Stimulated activated CD4-positive, alpha-beta T cell treated with anti-CD3 and anti-CD28 coated beads, Interleukin-1b, Interleukin-23, amount 100 ng/mL, for 24 hours (primary cell): Measurements from ENCODE around the gene CLIP2.
"Not testable (repeated sequence)": the region's sequence is repeated elsewhere in the genome, so short reads cannot be mapped to it uniquely, and the experiment has no call there.

Source experiments
- DNase-seq, 4 experiments: peaks; one replicate each; pipeline ENCODE4 v3.0.0-alpha.2; 2020; ENCODE audit warnings: low read depth in 4 of 4, low spot score in 1 of 4

The CLIP2 gene

GRCh38 chr7:74294191-74294998 is 5.2 kb downstream of the CLIP2 start:
- no peak for DNase-seq

- DNase-seq: no peak
These were observed 8.5 kb downstream of the CLIP2 start for GRCh38 chr7:74297516-74298233.

- DNase-seq: no peak
These were observed 10.2 kb downstream of the CLIP2 start for GRCh38 chr7:74299401-74299800.

GRCh38 chr7:74300926-74301325 is 11.7 kb downstream of the CLIP2 start:
- no peak for DNase-seq

- no peak for DNase-seq
These were observed 13.6 kb downstream of the CLIP2 start for GRCh38 chr7:74302745-74303221.

GRCh38 chr7:74304550-74304949 is 15.3 kb downstream of the CLIP2 start:
- no peak for DNase-seq

- DNase-seq: no peak
These were observed 17.0 kb downstream of the CLIP2 start for GRCh38 chr7:74306004-74306729.

- DNase-seq: no peak
These were observed 17.7 kb downstream of the CLIP2 start for GRCh38 chr7:74306730-74307469.

- no peak for DNase-seq
These were observed 18.7 kb downstream of the CLIP2 start for GRCh38 chr7:74307738-74308505.

- DNase-seq: no peak
These were observed 20.0 kb downstream of the CLIP2 start for GRCh38 chr7:74309181-74309580.

GRCh38 chr7:74311305-74311744 is 22.1 kb downstream of the CLIP2 start:
- no peak for DNase-seq

GRCh38 chr7:74312418-74313028 is 23.3 kb downstream of the CLIP2 start:
- no peak for DNase-seq

- DNase-seq: not testable (repeated sequence)
These were observed 26.7 kb downstream of the CLIP2 start for GRCh38 chr7:74315891-74316290.

- no peak for DNase-seq
These were observed 28.1 kb downstream of the CLIP2 start for GRCh38 chr7:74317146-74317782.

GRCh38 chr7:74318043-74318442 is 28.8 kb downstream of the CLIP2 start:
- DNase-seq: no peak

GRCh38 chr7:74320645-74321221 is 31.5 kb downstream of the CLIP2 start:
- DNase-seq: no peak

GRCh38 chr7:74322892-74323291 is 33.7 kb downstream of the CLIP2 start:
- not testable (repeated sequence) for DNase-seq

- no peak for DNase-seq
These were observed 35.5 kb downstream of the CLIP2 start for GRCh38 chr7:74324531-74325209.
